KOPT-K1 (cell line): ENCODE data around the gene DUS2.

ENCODE experiments used
- H3K27ac ChIP-seq: fragments of 200-600 bp; sonication (generic); 2 replicates; pipeline ENCODE4 v1.5.1; 2016; ENCODE audit warnings: antibody characterized with exemption, mild to moderate bottlenecking, low read depth, low read length; ENCODE audit not compliant: poor library complexity, severe bottlenecking
- H3K36me3 ChIP-seq: fragments of 200-600 bp; sonication (generic); 2 replicates; pipeline ENCODE4 v1.5.1; 2017; ENCODE audit warnings: antibody characterized with exemption, mild to moderate bottlenecking, low read length, moderate library complexity; ENCODE audit not compliant: insufficient read depth
- H3K9me3 ChIP-seq: fragments of 200-600 bp; sonication (generic); 2 replicates; pipeline ENCODE4 v1.5.1; 2017; ENCODE audit warnings: antibody characterized with exemption, low read length, mild to moderate bottlenecking; ENCODE audit not compliant: insufficient read depth, poor library complexity, severe bottlenecking

The DUS2 gene

GRCh38 chr16:68126395-68126794, 103.3 kb downstream of the DUS2 start:
- H3K36me3 ChIP-seq, result peaks cover 47% of the 10 kb centered on the region
- H3K27ac ChIP-seq, result no peak overlapping the region
- H3K9me3 ChIP-seq, result no peaks in the 10 kb centered on the region

- no peaks in the 10 kb centered on the region for H3K9me3 ChIP-seq
- H3K36me3 ChIP-seq, result peaks cover 45% of the 10 kb centered on the region
- no peak overlapping the region for H3K27ac ChIP-seq
Measured at GRCh38 chr16:68128577-68129305, 105.7 kb downstream of the DUS2 start.
